ENCODE measurements around the gene DCAF6.
"Not testable (repeated sequence)": the region's sequence is repeated elsewhere in the genome, so short reads cannot be mapped to it uniquely, and the experiment has no call there.

Gene DCAF6
- total RNA-seq, result 65.3 to 84.6 reads per million in 2 donors

- peak; percentile 95 for DNase-seq
These were observed at the start of gene DCAF6 for GRCh38 chr1:167936068-167936929. DCAF6 (plus strand) TSS chr1:167936683; CDS start chr1:167936912, 229 bp downstream.

- not testable (repeated sequence) for DNase-seq
These were observed 49.3 kb upstream of the DCAF6 start for GRCh38 chr1:167887187-167887586.

DNA sequence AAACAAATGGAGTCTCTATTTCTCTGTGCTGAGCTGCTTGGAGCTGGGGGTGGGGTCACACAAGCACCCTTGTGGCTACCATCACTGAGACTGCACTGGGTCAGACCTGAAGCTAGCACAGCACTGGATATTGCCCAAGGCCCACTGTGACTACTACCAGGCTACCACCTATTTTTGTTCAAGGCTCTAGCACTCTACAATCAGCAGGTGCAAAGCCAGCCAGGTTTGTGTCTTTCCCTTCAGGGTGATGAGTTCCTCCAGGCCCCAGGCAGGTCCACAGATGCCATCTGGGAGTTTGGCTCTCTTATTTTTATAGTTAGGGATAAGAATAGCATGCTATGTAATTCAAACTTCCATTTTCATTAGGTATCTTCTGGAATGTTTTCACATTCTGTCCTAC, 46.1 kb upstream of the DCAF6 start:
- DNase-seq, result no peak

DNA sequence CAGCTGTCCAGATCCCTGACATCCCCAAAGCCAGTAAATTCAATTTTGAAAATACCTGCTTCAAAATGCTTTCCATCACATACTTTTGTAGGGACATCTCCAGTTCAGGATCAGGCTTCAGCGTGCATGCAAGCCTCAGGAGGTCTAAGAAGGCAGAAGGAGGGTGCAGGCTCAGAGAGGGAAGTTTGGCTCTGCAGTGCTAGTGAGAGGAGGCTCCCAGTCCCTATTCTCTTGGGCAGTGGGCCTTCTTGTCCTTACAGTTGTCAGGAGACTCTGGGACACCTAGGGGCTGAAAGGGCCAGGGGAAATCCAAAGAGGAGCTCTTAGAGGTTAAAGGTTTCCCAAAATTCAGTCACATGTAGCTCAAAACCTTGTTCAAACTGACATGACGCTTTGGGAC, 42.7 kb upstream of the DCAF6 start:
- no peak for DNase-seq

- DNase-seq, result no peak
These were observed 37.8 kb upstream of the DCAF6 start for GRCh38 chr1:167898578-167899222.

- no peak for DNase-seq
These were observed 37.2 kb upstream of the DCAF6 start for GRCh38 chr1:167899253-167899681.

- DNase-seq, result no peak
These were observed 35.6 kb upstream of the DCAF6 start for GRCh38 chr1:167900907-167901306.

- no peak for DNase-seq
These were observed 31.8 kb upstream of the DCAF6 start for GRCh38 chr1:167904652-167905130.

DNA sequence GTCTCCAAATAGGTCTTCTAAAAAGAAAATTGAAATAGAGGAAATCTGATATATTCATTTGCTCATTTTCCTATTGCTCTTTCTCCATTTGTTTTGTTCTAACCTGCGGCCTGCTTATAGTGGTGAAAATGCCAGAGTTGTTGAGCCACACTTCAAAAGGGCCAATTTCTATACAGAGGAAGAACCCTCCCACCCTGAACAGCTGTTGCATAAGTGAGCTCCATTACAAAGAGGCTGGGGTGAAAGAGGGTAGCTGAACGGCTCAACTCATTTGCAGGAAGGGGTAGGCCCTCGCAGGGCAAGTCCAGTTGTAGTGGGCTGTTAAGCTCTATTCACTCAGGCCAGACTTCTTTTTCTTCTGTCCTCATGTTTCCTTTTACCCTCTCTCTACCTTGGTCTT, 31.3 kb upstream of the DCAF6 start:
- DNase-seq, result no peak

- DNase-seq, result no peak
These were observed 30.8 kb upstream of the DCAF6 start for GRCh38 chr1:167905671-167906070.

- no peak for DNase-seq
These were observed 26.7 kb upstream of the DCAF6 start for GRCh38 chr1:167909691-167910180.

GRCh38 chr1:167910530-167910929, 26.0 kb upstream of the DCAF6 start:
- DNase-seq, result no peak

DNA sequence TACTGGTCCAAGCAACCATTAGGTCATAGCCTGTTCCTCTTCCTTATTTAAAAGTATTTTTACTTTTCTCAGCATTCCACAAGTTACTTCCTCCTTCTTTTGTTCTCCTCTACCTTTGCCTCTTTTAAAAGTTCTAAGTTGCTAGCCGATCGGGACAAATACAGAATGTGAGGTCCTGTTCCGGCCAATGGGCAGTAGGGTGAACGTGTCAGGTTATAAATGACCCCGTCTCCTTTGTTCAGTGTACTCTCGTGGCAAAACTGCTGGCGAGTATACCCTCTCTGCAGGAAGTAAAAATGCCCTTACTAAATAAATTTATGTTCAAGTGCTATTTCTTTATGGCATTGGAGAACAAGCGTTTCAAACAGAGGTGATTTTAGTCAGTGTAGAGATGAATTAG, 25.1 kb upstream of the DCAF6 start:
- DNase-seq, result no peak

GRCh38 chr1:167912294-167912693, 24.2 kb upstream of the DCAF6 start:
- no peak for DNase-seq

DNA sequence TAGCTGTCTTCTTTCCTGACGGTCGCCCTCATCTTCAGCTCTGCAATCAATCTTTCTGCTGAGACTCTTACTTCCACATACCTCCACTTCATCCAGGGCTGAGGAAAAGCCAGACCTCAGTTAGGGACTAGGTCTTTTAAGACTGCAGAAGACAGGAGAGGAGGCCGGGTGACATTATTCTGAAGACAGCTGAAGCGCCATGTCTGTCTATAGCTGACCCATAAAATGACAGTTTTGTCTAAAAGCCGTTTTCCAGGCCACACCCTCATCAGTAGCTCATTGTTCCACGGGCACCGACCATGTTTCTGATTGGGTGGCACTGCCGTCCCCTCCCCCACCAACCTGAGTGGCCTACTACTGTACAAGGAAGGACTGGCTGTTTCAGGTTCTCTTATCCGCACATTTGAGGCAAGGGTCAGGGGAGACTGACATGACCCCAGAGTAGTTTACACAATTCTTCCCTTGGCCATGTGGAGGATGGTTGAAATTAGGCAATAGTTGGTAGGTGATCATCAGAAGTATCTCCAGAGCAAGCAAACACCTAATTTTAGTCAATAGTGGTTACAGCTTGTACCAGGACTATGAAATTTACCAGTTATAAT, 22.5 kb upstream of the DCAF6 start, which contains the start of gene ADCY10:
ADCY10 (minus strand) TSS at position 240 of the 602 bp plus-strand sequence. CDS start 8,994 bp downstream, outside the sequence.
- no peak for DNase-seq

DNA sequence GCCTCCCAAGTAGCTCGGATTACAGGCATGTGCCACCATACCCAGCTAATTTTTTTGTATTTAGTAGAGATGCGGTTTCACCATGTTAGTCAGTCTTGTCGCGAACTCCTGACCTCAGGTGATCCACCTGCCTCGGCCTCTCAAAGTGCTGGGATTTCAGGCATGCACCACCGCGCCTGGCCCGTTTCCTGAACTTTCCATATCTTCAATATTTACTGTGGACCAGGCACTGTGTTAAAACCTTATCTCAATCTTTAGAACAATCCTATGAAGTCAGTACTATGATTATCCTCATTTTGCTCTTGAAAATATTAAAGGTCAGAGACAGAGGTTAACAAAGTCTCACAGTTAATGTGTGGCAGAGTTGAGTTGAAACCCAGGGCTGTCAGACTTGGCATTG, 20.9 kb upstream of the DCAF6 start:
- DNase-seq, result no peak

GRCh38 chr1:167916766-167917511, 19.5 kb upstream of the DCAF6 start:
- DNase-seq, result no peak

- DNase-seq, result no peak
These were observed 14.5 kb upstream of the DCAF6 start for GRCh38 chr1:167922023-167922422.

GRCh38 chr1:167922611-167923074, 13.8 kb upstream of the DCAF6 start:
- no peak for DNase-seq

GRCh38 chr1:167923324-167924056, 13.0 kb upstream of the DCAF6 start:
- DNase-seq, result no peak

- no peak for DNase-seq
These were observed 12.4 kb upstream of the DCAF6 start for GRCh38 chr1:167924102-167924501.
